Measurements from ENCODE around the gene MIOS.

The MIOS gene

DNA sequence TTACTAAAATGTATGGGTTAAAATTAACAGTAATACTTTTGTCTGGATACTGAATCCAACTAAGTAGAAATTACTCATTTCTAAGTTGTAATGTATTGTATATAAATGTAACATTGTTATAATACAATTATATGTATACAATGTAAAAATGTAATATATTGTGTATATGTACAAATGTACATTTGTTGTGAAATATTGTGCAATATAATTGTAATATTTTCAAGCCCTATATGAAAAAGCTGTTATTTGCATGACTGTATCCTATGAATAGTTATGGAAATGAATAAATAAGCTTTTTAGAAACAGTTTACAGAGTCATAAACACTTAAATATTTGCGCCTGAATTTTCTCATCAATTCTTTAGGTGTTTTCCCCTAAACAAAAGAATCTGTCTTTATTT lies 53.6 kb downstream of the MIOS start:
- DNase-seq (ENCODE audit: low read depth, low spot score): no peak
- Histone ChIP-seq H3K4me1 (ENCODE audit: insufficient read depth, insufficient read length) (no peaks in the 10 kb centered on the region), H3K9me3 (ENCODE audit: insufficient read depth, low read length) (no peaks in the 10 kb centered on the region), H3K9ac (ENCODE audit: insufficient read length, low read depth) (no peak overlapping the region), H3K27me3 (ENCODE audit: insufficient read depth, insufficient read length) (no peaks in the 10 kb centered on the region), H3K36me3 (ENCODE audit: insufficient read depth, insufficient read length, low read length) (no peaks in the 10 kb centered on the region), H3K4me3 (ENCODE audit: insufficient read length, low read depth) (no peak overlapping the region)
- no peak for TF ChIP-seq ZNF274 (IDR thresholded peaks at IDR 0.05; ENCODE audit: low read depth, low read length)
- TF ChIP-seq SUZ12 (IDR thresholded peaks at IDR 0.05; ENCODE audit: extremely low read depth, insufficient read depth, insufficient read length): no peak
- no peak for TF ChIP-seq YY1 (IDR thresholded peaks at IDR 0.05; ENCODE audit: insufficient read depth, insufficient read length)

- Histone ChIP-seq H3K9me3 (ENCODE audit: insufficient read depth, low read length) (no peaks in the 10 kb centered on the region), H3K9ac (ENCODE audit: insufficient read length, low read depth) (no peak overlapping the region), H3K4me1 (ENCODE audit: insufficient read depth, insufficient read length) (no peaks in the 10 kb centered on the region), H3K27me3 (ENCODE audit: insufficient read depth, insufficient read length) (no peaks in the 10 kb centered on the region), H3K4me3 (ENCODE audit: insufficient read length, low read depth) (no peak overlapping the region), H3K36me3 (ENCODE audit: insufficient read depth, insufficient read length, low read length) (no peaks in the 10 kb centered on the region)
- TF ChIP-seq YY1 (IDR thresholded peaks at IDR 0.05; ENCODE audit: insufficient read depth, insufficient read length) (no peak), SUZ12 (IDR thresholded peaks at IDR 0.05; ENCODE audit: extremely low read depth, insufficient read depth, insufficient read length) (no peak), ZNF274 (IDR thresholded peaks at IDR 0.05; ENCODE audit: low read depth, low read length) (no peak)
- DNase-seq (ENCODE audit: low read depth, low spot score): no peak
Measured at GRCh38 chr7:7620644-7621210, 54.0 kb downstream of the MIOS start.

- no peak overlapping the region for H3K4me3 ChIP-seq (ENCODE audit: insufficient read length, low read depth)
- no peak for DNase-seq (ENCODE audit: low read depth, low spot score)
- peaks cover 12% of the 10 kb centered on the region for H3K9me3 ChIP-seq (ENCODE audit: insufficient read depth, low read length)
- H3K9ac ChIP-seq (ENCODE audit: insufficient read length, low read depth): no peak overlapping the region
- no peaks in the 10 kb centered on the region for H3K36me3 ChIP-seq (ENCODE audit: insufficient read depth, insufficient read length, low read length)
- no peaks in the 10 kb centered on the region for H3K4me1 ChIP-seq (ENCODE audit: insufficient read depth, insufficient read length)
- TF ChIP-seq ZNF274 (IDR thresholded peaks at IDR 0.05; ENCODE audit: low read depth, low read length) (no peak), SUZ12 (IDR thresholded peaks at IDR 0.05; ENCODE audit: extremely low read depth, insufficient read depth, insufficient read length) (no peak)
- no peaks in the 10 kb centered on the region for H3K27me3 ChIP-seq (ENCODE audit: insufficient read depth, insufficient read length)
Measured at GRCh38 chr7:7628476-7628875, 61.8 kb downstream of the MIOS start.

DNA sequence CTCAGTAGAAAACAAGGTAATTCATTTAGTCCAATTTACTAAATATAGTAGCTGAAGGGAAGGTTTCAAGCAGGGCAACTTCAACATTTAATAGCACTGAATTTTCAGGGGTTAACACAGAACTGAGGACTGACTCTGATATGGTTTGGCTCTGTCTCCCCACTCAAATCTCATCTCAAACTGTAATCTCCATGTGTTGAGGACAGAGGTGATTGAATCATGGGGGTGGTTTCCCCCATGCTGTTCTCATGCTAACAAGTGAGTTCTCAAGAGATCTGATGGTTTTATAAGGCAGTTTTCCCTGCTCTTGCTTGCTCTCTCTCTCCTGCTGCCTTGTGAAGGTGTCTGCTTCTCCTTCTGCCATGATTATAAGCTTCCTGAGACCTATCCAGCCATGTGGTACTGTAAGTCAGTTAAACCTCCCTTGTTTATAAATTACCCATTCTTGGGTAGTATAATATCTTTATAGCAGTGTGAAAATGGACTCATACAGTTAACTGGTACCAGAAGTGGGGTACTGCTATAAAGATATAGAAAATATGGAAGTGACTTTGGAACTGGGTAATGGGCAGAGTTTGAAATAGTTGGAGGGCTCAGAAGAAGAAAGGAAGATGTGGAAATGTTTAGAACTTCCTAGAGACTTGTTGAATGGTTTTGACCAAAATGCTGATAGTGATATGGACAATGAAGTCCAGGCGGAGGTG lies 64.1 kb downstream of the MIOS start:
- TF ChIP-seq ZNF274 (IDR thresholded peaks at IDR 0.05; ENCODE audit: low read depth, low read length) (no peak), YY1 (IDR thresholded peaks at IDR 0.05; ENCODE audit: insufficient read depth, insufficient read length) (no peak), SUZ12 (IDR thresholded peaks at IDR 0.05; ENCODE audit: extremely low read depth, insufficient read depth, insufficient read length) (no peak)
- DNase-seq (ENCODE audit: low read depth, low spot score): no peak
- H3K9me3 ChIP-seq (ENCODE audit: insufficient read depth, low read length): peaks cover 12% of the 10 kb centered on the region
- no peak overlapping the region for H3K9ac ChIP-seq (ENCODE audit: insufficient read length, low read depth)
- H3K36me3 ChIP-seq (ENCODE audit: insufficient read depth, insufficient read length, low read length): peaks cover 13% of the 10 kb centered on the region
- no peaks in the 10 kb centered on the region for H3K4me1 ChIP-seq (ENCODE audit: insufficient read depth, insufficient read length)
- no peak overlapping the region for H3K4me3 ChIP-seq (ENCODE audit: insufficient read length, low read depth)
- H3K27me3 ChIP-seq (ENCODE audit: insufficient read depth, insufficient read length): no peaks in the 10 kb centered on the region

- H3K9ac ChIP-seq (ENCODE audit: insufficient read length, low read depth): peak overlapping the region; percentile 91
- DNase-seq (ENCODE audit: low read depth, low spot score): no peak
- H3K9me3 ChIP-seq (ENCODE audit: insufficient read depth, low read length): no peaks in the 10 kb centered on the region
- no peak for TF ChIP-seq ZNF274 (IDR thresholded peaks at IDR 0.05; ENCODE audit: low read depth, low read length)
- no peak for TF ChIP-seq YY1 (IDR thresholded peaks at IDR 0.05; ENCODE audit: insufficient read depth, insufficient read length)
- TF ChIP-seq SUZ12 (IDR thresholded peaks at IDR 0.05; ENCODE audit: extremely low read depth, insufficient read depth, insufficient read length): no peak
- H3K36me3 ChIP-seq (ENCODE audit: insufficient read depth, insufficient read length, low read length): peaks cover 36% of the 10 kb centered on the region
- H3K4me1 ChIP-seq (ENCODE audit: insufficient read depth, insufficient read length): no peaks in the 10 kb centered on the region
- H3K27me3 ChIP-seq (ENCODE audit: insufficient read depth, insufficient read length): no peaks in the 10 kb centered on the region
- H3K4me3 ChIP-seq (ENCODE audit: insufficient read length, low read depth): peak overlapping the region; percentile 84
Measured at GRCh38 chr7:7639421-7639820, 72.7 kb downstream of the MIOS start.

- no peak for TF ChIP-seq YY1 (IDR thresholded peaks at IDR 0.05; ENCODE audit: insufficient read depth, insufficient read length)
- no peak for TF ChIP-seq ZNF274 (IDR thresholded peaks at IDR 0.05; ENCODE audit: low read depth, low read length)
- TF ChIP-seq SUZ12 (IDR thresholded peaks at IDR 0.05; ENCODE audit: extremely low read depth, insufficient read depth, insufficient read length): no peak
- H3K4me1 ChIP-seq (ENCODE audit: insufficient read depth, insufficient read length): no peaks in the 10 kb centered on the region
- peaks cover 35% of the 10 kb centered on the region for H3K36me3 ChIP-seq (ENCODE audit: insufficient read depth, insufficient read length, low read length)
- H3K27me3 ChIP-seq (ENCODE audit: insufficient read depth, insufficient read length): no peaks in the 10 kb centered on the region
- peak; percentile 32 for DNase-seq (ENCODE audit: low read depth, low spot score)
- no peaks in the 10 kb centered on the region for H3K9me3 ChIP-seq (ENCODE audit: insufficient read depth, low read length)
- H3K4me3 ChIP-seq (ENCODE audit: insufficient read length, low read depth): peak overlapping the region; percentile 84
- H3K9ac ChIP-seq (ENCODE audit: insufficient read length, low read depth): peak overlapping the region; percentile 91
Measured at GRCh38 chr7:7639847-7640220, 73.2 kb downstream of the MIOS start.

- peak; percentile 99 for DNase-seq (ENCODE audit: low read depth, low spot score)
- no peaks in the 10 kb centered on the region for H3K4me1 ChIP-seq (ENCODE audit: insufficient read depth, insufficient read length)
- no peaks in the 10 kb centered on the region for H3K9me3 ChIP-seq (ENCODE audit: insufficient read depth, low read length)
- H3K9ac ChIP-seq (ENCODE audit: insufficient read length, low read depth): peak within 1 kb of the TSS; percentile 91
- H3K4me3 ChIP-seq (ENCODE audit: insufficient read length, low read depth): peak within 1 kb of the TSS; percentile 84
- peaks cover 32% of the 10 kb centered on the region for H3K36me3 ChIP-seq (ENCODE audit: insufficient read depth, insufficient read length, low read length)
- no peaks in the 10 kb centered on the region for H3K27me3 ChIP-seq (ENCODE audit: insufficient read depth, insufficient read length)
- TF ChIP-seq YY1 (IDR thresholded peaks at IDR 0.05; ENCODE audit: insufficient read depth, insufficient read length) (peak; percentile 30), ZNF274 (IDR thresholded peaks at IDR 0.05; ENCODE audit: low read depth, low read length) (no peak)
Measured at GRCh38 chr7:7640221-7641128, 73.8 kb downstream of the MIOS start, which contains the start of gene UMAD1. TSS of gene UMAD1 (plus strand) at chr7:7640752. CDS start at chr7:7673372, 32,620 bp downstream.

Measured in NT2/D1 (cell line).